DMS153 (cell line): ENCODE measurements around the gene FRMD5.
"Not testable (repeated sequence)": the region's sequence is repeated elsewhere in the genome, so short reads cannot be mapped to it uniquely, and the experiment has no call there.

Experiments used
- DNase-seq: peaks from one replicate; lab custom pipeline; 2025; lab: John Stamatoyannopoulos, UW

FRMD5 gene

DNA sequence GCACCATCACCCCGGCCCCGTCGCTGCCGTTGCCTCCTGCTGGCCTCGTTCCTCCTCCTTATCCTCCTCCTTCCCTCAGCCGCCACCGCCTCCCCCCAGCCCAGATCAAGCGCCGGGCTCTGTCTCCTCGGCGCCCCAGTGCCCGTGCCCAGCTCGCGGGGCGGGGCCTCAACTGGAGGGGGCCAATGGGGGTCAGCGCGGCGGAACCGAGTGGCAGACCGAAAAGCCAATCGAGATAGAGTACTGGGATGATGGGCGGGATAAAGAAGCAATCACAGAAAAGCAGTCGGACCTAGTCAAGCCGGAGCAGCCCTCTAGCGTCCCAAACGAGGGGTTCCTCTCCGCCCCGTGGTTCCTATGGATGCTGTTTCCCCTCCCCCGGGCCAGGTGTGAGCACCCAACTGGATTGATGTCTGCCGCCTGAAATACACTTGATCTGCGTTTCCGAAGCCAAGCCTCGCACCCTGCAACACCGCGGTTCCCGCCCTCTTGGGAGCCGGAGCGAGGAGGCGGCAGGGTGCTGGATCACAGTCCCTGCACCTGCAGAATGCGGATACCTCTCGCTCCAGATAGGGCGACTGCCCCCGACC lies at the start of gene FRMD5:
Gene FRMD5 (minus strand): TSS at position 121 of the 590 bp plus-strand sequence.
- DNase-seq, result peak; percentile 88

DNA sequence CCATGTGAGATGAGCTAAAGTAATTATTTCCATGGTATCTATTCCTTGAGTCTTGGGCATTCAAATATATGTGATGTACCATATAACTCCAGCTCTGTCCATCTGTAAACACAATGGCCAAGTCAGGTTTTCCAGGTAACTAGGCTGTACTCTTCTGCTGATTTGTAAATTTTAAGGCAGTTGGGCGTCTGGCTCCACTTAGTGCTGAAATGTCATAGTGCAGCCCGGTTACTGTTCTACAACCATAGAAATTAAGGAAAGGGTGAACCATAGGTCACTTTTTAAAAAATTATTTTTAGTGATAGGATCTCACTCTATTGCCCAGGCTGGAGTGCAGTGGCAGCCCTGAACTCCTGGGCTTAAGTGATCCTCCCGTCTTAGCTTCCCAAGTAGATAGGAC lies 48.8 kb upstream of the FRMD5 start:
- DNase-seq, result no peak

- no peak for DNase-seq
These were observed 48.1 kb upstream of the FRMD5 start for GRCh38 chr15:44243141-44243540.

DNA sequence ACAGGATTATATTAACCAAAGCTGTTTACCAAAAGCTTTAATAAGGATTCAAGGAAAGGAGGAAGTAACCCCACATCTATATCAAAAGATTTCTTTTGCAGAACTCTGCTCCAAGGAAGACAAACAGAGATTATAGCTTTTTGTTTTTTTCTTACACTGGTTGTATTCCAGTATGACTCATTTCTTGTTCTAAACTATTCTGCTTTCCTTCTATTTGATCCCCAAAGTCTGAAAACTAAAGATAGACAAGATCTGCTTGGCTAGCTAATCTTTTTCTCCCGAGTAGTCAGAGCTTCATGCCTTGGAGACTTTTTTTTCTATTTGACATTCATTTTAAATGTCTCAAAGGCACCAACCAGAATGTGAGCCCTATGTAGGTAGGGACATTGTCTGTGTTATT lies 36.8 kb upstream of the FRMD5 start:
- no peak for DNase-seq

GRCh38 chr15:44229301-44229700 lies 34.2 kb upstream of the FRMD5 start:
- DNase-seq, result not testable (repeated sequence)

DNA sequence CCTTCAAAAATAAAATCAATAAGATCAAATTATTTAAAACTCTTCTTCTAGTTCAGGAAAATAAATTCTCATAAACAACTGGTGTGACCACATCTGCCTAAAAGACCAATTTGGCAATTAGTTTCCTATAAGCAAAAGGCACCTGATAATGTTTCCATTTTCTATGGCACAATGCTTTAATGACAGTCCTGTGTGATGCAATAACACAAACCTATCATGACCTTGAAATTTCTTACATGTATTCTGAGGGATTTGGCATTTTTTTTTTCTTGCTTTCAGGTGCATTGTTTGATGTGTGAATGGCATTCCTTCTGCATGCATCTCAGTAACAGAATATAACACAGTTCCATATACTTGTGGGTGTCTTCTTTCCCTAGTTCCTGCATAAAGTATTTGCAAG lies 32.5 kb upstream of the FRMD5 start:
- DNase-seq, result no peak

- not testable (repeated sequence) for DNase-seq
These were observed 31.9 kb upstream of the FRMD5 start for GRCh38 chr15:44227001-44227400.

GRCh38 chr15:44222478-44222877 lies 27.4 kb upstream of the FRMD5 start:
- DNase-seq, result no peak

GRCh38 chr15:44219073-44219472 lies 24.0 kb upstream of the FRMD5 start:
- no peak for DNase-seq

- no peak for DNase-seq
These were observed 21.9 kb upstream of the FRMD5 start for GRCh38 chr15:44216958-44217357.

GRCh38 chr15:44215594-44215993 lies 20.5 kb upstream of the FRMD5 start:
- no peak for DNase-seq

- no peak for DNase-seq
These were observed 13.9 kb upstream of the FRMD5 start for GRCh38 chr15:44208956-44209355.

DNA sequence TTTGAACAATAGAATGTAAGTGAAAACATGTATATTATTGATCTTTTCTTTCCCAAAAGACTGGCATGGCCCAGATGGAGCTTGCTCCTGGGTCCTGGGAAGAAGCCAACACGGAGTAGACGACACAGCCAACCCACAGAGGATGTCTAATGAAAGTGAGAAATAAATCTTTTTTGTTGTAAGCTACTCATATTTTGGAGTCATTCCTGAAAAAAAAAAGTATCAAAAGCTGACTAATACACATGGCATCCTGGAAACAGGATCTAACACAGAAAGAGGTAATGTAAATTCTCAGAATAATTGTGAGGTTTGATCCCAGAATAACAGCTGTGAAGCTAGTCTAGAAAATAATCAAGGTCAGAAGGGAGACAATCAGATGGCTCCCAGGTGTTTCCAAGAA lies 12.6 kb upstream of the FRMD5 start:
- DNase-seq, result no peak

- no peak for DNase-seq
These were observed 4.3 kb upstream of the FRMD5 start for GRCh38 chr15:44199393-44199792.

DNA sequence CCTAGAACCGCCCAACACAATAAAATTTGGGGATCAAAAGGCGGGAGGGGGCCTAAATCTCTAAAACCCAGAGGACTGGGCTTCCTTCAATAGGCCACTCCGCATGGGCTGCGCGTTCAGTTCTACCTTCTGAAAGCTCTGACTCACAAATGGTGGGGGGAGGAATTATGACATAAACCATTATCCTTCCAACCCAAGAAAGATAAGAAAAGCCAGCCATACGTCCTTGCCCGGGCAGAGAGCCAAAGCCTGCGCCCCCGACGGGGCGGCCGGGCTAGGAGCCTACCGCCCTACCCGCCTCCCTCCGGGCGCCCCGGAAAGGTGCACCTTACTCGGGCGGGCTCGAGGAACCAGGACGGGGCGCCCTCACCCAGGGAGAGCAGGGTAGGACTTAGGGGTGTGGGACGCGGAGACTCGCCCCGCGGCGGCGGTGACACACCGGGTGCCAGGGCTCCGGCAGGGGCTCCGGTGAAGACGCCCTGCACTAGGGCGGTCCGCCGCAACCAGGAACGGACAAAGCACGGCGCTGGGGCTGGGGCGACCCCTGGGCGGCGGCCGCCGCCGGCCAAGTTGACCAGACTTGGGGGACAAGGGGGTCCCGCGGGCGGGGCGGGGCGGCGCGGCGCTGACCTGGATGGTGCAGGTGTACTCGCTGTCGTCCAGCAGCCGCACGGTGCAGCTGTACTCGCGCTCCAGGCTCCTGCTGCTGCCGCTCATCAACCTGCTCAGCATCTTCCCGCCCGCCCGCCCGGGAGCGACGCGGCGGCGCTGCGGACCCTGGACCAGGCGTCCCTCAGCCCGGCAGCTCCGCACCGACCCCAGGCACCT lies 534 bp downstream of the FRMD5 start:
- DNase-seq, result no peak

- DNase-seq, result no peak
These were observed 1.3 kb downstream of the FRMD5 start for GRCh38 chr15:44193651-44194322.

- DNase-seq, result no peak
These were observed 6.3 kb downstream of the FRMD5 start for GRCh38 chr15:44188795-44189194.

- no peak for DNase-seq
These were observed 8.4 kb downstream of the FRMD5 start for GRCh38 chr15:44186705-44187104.

DNA sequence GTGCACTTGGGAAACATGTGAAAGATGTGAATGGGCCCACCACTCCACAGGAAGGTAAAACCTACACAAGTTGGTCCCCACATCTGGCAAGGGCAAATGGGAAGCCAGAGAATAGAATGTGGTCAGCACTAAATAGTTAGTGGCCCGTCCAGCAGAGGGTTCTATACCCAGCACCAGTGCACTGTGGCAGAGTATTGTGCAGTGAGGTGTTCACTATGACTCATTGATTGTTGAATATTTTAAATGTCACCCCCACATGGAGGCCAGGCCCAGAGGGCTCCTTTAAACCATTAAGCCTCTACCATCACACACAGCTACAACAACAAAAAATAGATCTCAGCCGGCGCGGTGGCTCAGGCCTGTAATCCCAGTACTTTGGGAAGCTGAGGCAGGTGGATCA lies 11.7 kb downstream of the FRMD5 start:
- DNase-seq, result no peak

DNA sequence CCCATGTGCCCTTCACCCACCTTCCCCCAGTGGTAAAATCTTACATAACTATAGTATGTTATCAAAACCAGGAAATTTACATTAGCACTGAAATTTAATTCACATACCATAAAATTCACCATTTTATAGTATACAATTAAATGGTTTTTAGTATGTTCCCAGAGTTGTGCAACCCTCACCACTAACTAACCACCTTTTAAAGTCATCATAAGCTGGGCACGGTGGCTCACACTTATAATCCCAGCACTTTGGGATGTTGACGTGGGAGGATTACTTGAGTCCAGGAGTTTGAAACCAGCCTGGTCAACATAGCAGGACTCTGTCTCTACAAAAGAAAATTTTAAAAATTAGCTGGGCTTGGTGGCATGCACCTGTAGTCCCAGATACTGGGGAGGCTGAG lies 13.7 kb downstream of the FRMD5 start:
- no peak for DNase-seq

- no peak for DNase-seq
These were observed 17.9 kb downstream of the FRMD5 start for GRCh38 chr15:44177139-44177538.

GRCh38 chr15:44173813-44174212 lies 21.3 kb downstream of the FRMD5 start:
- DNase-seq, result no peak

GRCh38 chr15:44163370-44163769 lies 31.7 kb downstream of the FRMD5 start:
- no peak for DNase-seq
